Activated effector memory CD4-positive, alpha-beta T cell treated with anti-CD3 and anti-CD28 coated beads, Interleukin-2, amount 50 U/mL, for 16 hours (primary cell): ENCODE data around the gene TMEM150C.
"Not testable (repeated sequence)": the region's sequence is repeated elsewhere in the genome, so short reads cannot be mapped to it uniquely, and the experiment has no call there.

ENCODE experiments used
- DNase-seq: peaks from one replicate; pipeline ENCODE4 v3.0.0-alpha.2; 2020

TMEM150C gene

DNA sequence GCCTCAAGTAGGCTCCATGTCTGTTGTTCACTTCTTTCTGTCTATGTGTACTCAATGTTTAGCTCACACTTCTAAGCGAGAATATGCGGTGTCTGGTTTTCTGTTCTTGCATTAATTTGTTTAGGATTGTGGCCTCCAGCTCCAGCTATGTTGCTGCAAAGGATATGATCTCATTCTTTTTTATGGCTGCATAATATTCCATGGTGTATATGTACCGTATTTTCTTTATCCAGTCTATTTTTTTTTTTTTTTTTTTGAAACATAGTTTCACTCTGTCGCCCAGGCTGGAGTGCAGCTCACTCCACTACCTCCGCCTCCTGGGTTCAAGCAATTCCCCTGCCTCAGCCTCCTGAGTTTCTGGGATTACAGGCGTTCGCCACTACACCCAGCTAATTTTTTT lies 5.7 kb upstream of the TMEM150C start:
- DNase-seq = no peak

DNA sequence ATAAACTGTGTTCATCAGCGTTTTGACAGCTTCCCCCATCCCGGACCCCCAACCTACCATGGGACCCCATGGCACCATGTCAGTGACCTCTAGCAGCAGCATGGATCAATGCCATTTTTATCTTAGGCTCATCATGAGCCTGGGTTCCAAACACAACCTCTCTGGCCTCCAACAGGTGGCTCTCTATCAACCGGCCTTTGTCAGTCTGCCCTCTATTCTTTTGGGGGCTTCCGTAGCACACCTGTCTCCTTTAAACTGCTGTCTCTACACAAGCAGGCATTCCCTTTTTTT lies 721 bp upstream of the TMEM150C start:
- DNase-seq = no peak

DNA sequence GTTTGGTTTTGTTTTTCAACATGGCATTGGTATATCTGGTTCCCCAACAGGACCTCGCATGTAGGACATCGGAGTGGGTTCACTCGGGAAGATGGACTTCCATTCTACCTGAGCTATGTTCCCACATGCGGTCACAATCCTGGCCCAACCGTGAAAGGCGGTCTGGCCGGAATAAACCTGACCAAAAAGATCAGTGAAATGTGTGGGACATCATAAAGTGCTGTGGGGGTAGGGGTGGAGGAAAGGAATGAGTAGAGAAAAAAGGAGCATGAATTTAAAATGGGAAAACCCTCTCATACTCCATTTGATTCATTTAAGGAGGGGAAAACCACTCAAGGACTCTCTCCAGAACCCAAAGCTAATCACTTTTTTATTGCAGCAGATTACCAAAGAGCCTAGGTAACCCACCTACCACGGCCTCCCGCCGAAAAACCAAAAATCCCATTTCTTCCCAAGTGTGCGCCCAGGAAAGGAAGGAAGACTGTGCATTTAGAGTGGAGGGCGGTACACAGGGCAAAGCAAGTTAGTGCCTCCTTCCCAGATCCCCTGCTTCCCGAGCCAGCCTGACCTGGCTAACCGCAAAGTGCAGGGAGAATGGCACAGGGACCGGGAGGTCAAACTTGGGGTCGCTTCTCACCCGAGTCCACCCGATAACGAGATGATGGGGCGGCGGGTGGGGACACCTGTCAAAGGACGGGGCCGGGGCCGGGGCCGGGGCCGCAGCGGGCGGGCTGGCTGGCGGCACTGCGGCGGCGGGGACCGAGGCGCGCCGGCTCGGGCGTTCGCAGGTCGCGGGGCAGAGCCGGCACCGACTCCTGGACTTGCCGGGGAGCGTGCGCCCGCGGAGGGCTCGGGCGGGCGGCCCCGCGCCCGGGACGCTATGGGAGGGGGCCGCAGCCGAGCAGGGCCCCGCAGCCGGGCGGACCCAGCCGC lies 669 bp downstream of the TMEM150C start:
- DNase-seq = no peak

DNA sequence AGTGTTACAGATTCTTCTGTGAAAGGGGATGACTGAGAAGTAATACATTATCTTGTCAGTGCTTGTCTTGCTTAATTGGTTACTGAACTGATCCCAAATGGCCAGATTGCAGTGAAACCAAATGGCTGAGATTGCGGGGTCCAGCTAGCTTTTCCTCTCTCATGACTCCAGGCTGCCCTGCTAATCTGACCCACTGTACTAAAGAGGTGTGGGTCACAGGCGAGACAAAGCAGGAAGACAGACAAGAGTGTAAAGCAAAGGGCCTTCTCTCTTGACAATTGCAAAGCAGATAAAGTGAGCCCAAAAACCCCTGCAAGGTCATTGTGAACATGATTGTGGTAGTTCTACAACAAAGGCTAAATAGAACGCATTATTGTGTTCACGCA lies 2.1 kb downstream of the TMEM150C start:
- DNase-seq = no peak

DNA sequence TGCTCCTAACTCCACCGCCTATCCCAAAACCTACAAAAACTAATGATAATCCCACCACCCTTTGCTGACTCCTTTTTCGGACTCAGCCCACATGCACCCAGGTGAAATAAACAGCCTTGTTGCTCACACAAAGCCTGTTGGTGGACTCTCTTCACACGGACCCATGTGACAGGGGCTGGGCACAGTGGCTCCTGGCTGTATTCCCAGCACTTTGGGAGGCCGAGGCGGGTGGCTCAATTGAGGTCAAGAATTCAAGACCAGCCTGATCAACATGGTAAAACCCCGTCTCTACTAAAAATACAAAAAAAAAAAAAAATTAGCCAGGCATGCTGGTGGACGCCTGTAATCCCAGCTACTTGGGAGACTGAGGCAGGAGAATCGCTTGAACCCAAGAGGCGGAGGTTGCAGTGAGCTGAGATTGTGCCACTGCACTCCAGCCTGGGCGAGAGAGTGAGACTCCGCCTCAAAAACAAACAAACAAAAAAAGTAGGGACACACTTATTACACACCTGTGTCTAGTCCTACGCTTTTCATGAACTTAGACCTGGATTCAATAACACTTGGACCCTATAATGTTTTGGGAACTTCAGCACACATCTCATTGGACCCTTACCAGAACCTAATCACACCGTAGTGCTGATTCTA lies 2.6 kb downstream of the TMEM150C start:
- not testable (repeated sequence) for DNase-seq

DNA sequence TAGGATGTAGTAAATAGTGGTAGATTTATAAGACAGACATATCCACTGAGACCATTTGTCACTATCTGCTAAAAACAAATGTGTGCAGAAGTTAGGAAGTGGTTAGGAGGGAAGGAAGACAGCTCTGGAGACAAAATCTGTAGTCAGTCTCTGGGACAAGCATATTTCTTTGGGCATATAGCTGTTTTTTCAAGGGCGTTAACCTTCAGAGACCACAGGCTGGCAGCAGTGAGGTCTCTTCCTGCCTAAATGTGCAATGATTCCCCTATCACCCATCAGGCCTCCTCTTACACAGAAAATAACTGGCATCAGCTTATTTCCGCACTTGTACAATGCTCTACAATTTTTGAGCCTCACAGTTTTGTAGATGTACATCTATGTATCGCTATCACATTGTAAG lies 6.5 kb downstream of the TMEM150C start:
- no peak for DNase-seq

DNA sequence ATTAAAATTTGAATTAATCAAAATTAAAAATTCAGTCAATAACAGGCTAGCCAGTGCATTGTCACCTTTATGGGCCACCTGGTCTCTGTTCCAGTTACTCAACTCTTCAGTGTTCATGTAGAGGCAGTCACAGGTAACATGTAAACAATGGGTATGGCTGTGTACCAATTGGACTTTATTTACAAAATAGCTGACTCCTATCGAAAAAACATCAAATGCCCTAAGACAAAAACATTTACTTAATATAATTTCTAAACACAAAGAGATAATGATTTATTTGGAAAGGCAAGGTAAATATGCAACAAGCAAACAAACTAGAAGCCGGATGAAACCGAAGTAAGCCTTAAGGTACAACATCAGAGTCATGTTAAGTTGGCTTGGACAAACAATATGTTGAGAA lies 8.8 kb downstream of the TMEM150C start:
- DNase-seq = no peak

DNA sequence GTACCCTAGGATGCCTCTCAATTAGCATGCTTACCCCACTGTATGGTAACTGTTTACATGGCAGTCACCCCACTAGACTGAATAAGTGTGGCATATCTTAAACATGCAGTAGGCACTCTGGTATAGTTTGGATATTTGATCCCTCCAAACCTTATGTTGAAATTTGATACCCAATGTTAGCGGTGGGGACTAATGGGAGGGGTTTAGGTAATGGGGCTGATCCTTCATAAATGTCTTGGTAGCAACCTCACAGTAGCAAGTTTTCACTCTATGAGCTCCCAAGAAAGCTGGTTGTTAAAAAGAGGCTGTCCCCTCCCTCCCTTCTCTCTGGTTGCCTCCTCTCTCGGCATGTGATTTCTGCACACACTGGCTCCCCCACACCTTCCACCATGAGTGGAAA lies 10.1 kb downstream of the TMEM150C start:
- DNase-seq = no peak

DNA sequence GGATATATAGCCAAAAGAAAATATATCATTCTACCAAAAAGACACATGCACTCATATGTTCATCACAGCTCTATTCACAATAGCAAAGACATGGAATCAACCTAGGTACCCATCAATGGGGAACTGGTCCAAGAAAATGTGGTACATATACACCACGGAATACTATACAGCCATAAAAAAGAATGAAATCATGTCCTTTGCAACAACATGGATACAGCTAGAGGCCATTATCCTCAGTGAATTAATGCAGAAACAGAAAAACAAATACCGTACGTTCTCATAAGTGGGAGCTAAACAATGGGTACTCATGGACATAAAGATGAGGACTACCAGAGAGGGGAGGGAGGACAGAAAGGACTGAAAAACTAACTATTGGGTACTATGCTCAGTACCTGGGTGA lies 13.9 kb downstream of the TMEM150C start:
- DNase-seq = not testable (repeated sequence)

DNA sequence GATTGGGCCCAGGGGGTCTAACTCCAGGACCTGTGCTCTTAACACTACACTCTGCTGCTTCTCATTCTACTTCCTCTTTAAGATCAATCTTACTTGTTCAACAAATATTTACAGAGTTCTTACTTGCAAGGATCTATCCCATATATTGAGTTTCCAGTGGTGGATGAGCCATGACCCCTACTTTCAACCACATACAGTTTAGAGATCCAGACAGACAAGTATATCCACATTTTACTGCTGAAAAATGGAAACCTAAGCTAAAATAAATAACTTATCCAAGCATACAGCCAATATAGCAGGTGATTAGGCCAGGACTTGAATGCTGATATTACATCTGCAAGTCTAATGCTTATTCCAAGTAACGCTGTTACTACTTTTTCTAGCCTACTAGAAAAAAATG lies 18.7 kb downstream of the TMEM150C start:
- no peak for DNase-seq

DNA sequence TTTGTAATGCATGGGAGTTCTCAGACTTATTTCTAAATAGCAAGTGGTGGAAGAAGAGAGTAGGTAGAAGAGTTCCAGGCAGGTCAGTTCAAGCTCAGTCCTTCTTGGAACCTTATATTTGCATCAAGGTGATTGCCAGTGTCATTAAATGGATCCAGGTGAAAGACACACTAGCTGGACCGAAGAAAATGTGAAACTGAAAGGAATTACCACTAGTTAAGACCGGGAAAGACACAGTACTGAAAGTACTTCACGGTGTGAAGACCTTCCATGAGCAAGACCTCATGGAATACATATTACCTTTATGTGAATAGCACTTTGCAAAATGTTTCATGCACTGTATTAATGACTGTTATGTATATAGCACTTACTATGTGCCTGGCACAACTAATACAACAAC lies 19.1 kb downstream of the TMEM150C start:
- DNase-seq = no peak

DNA sequence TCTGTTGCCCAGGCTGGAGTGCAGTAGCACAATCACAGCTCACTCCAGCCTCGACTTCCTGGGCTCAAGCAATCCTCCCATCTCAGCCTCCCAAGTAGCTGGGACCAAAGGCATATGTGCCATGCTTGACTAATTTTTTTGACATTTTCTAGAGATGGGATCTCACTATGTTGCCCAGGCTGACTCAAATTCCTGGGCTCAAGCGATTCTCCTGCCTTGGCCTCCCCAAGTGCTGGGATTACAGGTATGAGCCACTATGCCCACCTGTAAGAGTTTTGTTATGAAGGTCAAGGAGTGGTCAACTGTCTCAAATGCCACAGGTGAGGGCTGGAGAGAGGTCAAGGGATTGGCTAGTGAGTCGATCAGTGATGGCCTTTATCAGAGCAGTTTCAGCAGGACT lies 32.5 kb downstream of the TMEM150C start:
- DNase-seq = no peak

DNA sequence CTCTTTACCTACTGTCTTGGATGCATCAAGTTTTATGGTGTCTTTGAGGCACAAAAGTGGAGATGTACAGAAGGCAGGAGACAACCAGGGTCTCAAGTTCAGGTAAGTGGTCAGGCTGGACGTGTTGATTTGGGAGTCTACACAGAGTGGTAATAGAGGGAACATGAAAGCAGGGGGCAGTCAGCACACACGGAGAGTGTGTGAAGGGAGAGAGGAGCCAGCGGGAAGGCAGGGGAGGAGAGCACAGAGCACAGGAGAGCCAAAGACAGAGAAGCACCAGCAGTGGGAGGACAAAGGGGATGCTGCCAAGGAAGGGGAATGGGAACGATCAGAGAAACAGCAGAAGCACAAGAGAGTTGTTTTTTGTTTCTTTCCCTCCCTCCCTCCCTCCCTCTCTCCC lies 32.9 kb downstream of the TMEM150C start:
- no peak for DNase-seq

DNA sequence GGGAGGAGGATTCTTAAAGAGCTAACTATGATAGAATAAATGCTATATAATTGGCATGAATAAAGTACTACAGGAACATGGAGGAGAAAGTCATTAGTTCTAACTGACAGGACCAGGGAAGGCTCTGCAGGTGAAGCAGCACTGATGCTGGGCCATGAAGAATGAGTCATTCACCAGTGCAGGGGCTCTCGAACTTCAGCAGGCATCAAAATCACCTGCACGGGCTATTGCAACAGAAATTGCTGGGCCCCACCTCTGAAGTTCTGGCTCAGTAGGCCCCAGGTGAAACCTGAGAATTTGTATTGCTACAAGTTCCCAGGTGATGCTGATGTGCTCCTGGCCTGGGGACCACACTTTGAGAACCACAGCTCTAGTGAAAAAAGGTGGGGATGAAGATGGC lies 33.7 kb downstream of the TMEM150C start:
- no peak for DNase-seq

DNA sequence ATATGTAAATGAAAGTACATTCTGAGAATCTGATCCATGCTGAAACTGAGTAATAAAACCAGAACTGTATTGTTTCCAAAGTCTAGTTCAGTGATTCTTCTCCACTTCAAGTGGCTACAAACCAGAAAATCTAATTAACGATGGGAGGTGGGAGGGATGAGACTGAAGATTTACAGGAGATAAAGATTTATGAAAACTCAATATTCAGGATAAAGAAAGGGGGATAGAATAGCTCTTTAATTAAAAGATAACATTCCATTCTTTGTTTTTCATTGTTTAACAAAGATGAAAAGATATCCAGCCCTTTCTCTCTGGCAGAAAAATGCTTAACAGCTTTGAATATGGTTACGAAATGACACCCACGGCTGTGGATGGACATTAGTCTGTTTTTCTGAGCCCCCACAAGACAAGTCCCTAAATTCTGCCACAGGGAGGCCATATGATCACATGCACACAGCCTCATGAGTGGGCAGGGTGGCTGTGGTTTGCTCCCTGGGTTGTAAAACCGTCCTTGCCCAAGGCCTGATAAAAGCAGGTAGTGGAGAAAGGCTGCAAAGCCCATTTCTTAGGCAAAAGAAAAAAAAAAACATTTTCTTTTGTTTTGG lies 36.4 kb downstream of the TMEM150C start:
- DNase-seq = no peak

DNA sequence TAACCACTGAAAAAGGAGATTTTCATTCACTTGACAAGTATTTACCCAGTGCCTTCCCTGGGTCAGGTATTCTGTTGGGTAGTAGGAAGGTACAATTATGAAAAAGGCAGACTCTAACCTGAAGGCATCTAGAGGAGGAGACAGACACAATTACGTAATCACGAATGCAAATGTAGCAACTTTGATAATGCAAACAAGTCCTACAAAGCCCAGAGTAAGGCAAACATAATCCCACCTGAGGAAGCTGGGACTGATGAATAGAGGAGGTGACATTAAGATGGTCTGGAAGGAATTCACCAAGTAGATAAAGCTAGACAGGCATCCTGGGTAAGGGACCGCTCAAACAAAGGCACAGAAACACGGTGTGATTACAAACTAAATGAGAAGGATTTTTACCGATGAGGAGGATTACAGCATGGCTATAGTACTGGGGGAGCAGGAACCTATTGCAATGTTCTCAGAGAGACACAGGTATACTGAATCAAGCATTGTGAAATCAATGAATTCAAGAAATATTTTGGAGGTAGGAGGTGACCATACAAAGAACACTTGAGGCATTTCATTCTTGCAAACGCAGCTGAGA lies 37.1 kb downstream of the TMEM150C start:
- no peak for DNase-seq

DNA sequence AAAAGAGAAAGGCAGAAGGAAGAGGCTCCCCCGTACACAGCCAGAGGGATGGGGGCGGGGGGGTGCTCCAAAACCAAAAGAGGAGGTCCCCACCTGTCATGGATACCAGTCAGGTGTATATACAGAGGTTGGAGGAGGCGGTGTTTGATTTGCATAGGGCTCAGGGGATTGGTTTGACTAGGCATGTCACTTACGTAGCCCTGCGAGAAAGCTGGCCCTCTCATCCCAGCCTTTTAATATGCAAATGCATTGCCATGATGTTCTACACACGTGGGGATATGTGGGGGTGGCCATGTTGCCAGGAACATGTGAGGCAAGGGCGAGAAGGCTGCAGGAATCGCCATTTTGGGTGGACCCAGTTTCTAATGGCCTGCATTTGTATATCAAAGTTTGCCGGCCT lies 38.6 kb downstream of the TMEM150C start:
- no peak for DNase-seq

DNA sequence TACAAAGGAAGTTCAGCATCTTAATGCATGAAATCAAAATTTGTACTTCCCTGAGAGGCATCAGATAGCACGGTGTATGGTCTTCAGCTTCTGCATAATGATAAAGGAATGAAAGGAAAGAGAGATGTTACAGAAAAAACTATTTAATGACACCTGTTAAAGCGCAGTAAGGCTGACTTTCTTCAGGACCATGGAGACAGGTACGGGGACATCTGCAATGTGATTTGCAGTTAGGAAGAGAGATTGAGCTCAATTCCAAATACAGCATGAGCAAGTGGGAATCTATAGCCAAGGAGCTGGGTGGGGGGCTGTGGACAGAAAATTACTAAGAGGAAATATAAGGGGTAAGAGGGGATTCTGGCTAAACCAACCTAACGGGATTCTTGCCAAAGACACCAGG lies 39.3 kb downstream of the TMEM150C start:
- DNase-seq = no peak

DNA sequence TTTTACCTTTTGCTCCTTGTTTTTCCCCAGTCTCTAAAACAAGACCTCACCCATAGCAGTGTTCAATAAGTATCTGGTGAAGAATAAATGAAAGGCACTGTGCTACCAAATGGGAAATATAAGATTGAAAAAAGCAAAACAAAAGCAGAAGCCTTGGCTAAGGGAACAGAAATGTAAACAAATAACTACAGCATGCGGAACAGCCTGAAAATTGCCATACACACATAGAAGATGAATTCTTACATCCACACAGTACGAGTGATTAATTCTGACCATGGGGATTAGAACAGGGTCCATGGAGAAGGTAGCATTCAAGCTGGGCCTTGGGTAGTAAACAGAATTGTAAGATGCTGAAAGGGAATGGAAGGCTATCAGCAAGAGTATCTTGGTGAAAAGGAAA lies 40.5 kb downstream of the TMEM150C start:
- DNase-seq = no peak

DNA sequence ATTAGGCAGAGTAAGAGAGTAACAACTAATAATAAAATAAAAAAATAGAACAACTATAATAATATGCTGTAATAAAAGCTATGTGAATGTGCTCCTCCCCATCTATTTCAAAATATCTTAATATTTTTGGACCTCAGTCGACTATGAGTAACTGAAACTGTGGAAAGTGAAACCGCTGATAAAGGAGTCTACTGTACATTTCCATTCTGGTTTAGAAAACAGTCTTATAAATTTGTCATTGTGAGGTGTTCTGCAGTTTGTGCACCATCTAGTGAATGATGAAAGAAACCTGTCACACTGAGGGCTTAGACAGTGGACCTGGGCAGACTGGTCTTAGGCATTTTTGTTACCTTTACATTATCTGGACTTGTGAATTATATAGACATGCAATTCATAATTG lies 42.0 kb downstream of the TMEM150C start:
- DNase-seq = no peak

DNA sequence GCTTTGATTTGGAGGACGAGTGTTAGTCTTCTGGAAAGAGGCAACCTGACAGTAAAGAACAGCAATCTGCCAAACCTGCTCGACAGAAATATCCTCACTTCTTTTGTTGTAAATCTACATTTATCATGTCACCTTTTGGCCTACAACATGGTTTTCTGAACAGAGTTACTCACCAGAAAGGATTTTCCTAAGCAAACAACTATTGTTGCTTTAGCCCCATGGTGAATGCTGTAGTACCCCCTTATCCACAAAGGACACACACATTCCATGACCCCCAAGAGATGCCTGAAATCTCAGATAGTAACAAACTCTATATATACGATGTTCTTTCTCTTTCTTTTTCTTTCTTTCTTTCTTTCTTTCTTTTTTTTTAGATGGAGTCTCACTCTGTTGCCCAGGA lies 42.7 kb downstream of the TMEM150C start:
- no peak for DNase-seq

DNA sequence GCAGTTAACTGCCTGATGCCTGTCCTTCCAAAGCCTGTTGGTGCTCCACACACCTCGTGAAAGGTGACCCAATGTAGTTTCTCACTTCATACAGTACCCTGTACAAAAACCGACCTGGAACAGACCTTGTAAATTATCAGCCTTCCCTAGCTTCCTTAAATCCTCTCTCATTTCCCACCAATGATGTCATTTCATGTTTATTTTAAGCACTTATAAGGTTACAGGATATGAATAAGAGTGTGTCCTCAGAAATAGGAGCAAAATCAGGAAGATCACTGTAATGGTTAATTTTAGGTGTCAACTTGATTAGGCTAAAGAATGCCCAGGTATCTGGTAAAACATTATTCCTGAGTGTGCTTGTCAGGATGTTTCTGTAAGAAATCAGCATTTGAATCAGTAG lies 44.7 kb downstream of the TMEM150C start:
- DNase-seq = no peak

DNA sequence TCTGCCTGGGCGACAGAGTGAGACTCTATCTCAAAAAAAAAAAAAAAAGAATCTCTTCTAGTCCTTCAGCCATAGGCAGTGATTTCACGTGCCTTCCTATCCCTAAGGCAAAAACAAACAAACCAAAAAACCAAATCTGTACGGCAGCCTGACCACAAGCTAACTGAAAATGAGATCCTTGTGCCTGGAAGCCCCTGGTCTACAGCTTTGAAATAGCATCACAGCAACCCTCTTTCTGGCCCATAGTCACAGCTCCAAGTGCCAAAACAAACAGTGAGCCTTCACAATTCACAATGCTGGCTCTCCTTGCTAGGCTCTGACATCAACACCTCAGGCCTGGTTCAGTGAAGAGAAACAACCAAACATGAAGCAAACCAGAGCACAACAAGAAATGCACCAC lies 46.1 kb downstream of the TMEM150C start:
- no peak for DNase-seq

DNA sequence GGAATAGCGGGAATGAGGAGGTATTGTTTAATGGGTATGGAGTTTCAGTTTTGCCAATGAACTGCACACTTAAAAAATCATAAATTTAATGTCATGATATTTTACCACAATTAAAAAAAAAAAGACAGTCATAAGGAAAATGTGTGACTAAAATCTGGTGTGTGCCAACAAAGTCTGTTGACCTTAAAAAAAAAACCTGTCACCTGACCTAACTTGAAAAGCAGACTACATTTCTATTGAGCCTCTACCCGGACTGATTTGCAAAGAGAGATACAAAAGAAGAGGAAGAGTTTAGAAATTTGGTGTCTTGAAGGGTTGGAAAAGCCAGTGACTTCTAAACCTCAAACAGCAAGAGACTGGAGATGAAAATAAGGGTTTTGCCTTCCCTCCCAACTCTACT lies 48.4 kb downstream of the TMEM150C start:
- no peak for DNase-seq
